Retinal pigment epithelial cell (primary cell): ENCODE data around the gene ACAP3.

Experiments used
- DNase-seq: peaks from one replicate; pipeline ENCODE4 v3.0.0-alpha.2; 2010; ENCODE audit warnings: low read depth
- H3K4me3 ChIP-seq: 2 replicates; pipeline ENCODE4 v1.5.1; 2011; ENCODE audit warnings: mild to moderate bottlenecking, low read length, control low read depth, moderate library complexity
- CTCF ChIP-seq: conservative IDR thresholded peaks from 2 replicates; pipeline ENCODE4 v1.5.1; 2011; ENCODE audit warnings: low read depth, low read length, control low read depth, inconsistent platforms

The ACAP3 gene

GRCh38 chr1:1332774-1333480, 25.2 kb upstream of the ACAP3 start:
- no peak for TF ChIP-seq CTCF
- no peak for DNase-seq
- no peak overlapping the region for H3K4me3 ChIP-seq

GRCh38 chr1:1332031-1332755, 24.5 kb upstream of the ACAP3 start:
- no peak for DNase-seq
- H3K4me3 ChIP-seq, result no peak overlapping the region
- TF ChIP-seq CTCF, result no peak

GRCh38 chr1:1331068-1331965, 23.6 kb upstream of the ACAP3 start, which contains the start of gene TAS1R3:
Gene TAS1R3, plus strand, starts transcription at chr1:1331280. Its CDS starts 66 bp downstream, at chr1:1331346.
- no peak for DNase-seq
- no peak for TF ChIP-seq CTCF
- no peak within 1 kb of the TSS for H3K4me3 ChIP-seq

GRCh38 chr1:1330366-1331067, 22.8 kb upstream of the ACAP3 start:
- DNase-seq, result no peak
- H3K4me3 ChIP-seq, result no peak overlapping the region
- TF ChIP-seq CTCF, result no peak

- TF ChIP-seq CTCF, result no peak
- DNase-seq, result no peak
- no peak overlapping the region for H3K4me3 ChIP-seq
Observed at GRCh38 chr1:1329304-1330210, 21.8 kb upstream of the ACAP3 start.

GRCh38 chr1:1328254-1328653, 20.5 kb upstream of the ACAP3 start:
- no peak overlapping the region for H3K4me3 ChIP-seq
- no peak for DNase-seq
- no peak for TF ChIP-seq CTCF
